Measurements from ENCODE around the gene NAALADL2.
"Not testable (repeated sequence)": the region's sequence is repeated elsewhere in the genome, so short reads cannot be mapped to it uniquely, and the experiment has no call there.

NAALADL2 gene

DNA sequence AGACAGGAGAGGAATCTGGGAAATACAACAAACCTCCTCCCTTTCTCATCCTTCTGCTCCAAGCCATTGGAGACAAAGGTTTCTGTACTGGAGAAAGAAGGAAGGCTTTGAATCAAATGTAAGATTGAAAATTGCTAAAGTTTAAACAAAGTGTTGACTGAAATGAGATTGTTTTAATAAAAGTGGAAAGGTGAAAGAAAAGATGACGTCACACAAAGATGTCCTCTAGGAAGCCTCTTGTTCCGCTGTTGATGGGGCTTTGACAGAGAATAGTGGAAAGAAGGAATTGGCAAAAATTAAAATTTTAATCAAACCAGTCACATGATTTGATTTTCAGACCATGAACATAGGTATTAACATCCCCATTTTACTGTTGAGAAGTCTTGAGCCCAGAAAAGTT is 967.6 kb downstream of the NAALADL2 start:
- Histone ChIP-seq H4K20me1 (ENCODE audit: insufficient read depth) (no peaks in the 10 kb centered on the region), H3K4me3 (IDR thresholded peaks at IDR 0.05; ENCODE audit: insufficient read depth, low read depth, low read length) (no peak overlapping the region), H3K36me3 (ENCODE audit: insufficient read depth) (no peaks in the 10 kb centered on the region), H3K4me1 (ENCODE audit: low read depth, poor library complexity, severe bottlenecking) (no peaks in the 10 kb centered on the region), H2AFZ (ENCODE audit: low read depth) (no peak overlapping the region), H3K9ac (no peak overlapping the region), H3K27me3 (ENCODE audit: insufficient read depth, low read depth) (no peaks in the 10 kb centered on the region), H3K4me2 (no peak overlapping the region), H3K27ac (no peak overlapping the region), H3K79me2 (ENCODE audit: insufficient read depth, low read depth) (no peaks in the 10 kb centered on the region)
- TF ChIP-seq, protein P1, sequence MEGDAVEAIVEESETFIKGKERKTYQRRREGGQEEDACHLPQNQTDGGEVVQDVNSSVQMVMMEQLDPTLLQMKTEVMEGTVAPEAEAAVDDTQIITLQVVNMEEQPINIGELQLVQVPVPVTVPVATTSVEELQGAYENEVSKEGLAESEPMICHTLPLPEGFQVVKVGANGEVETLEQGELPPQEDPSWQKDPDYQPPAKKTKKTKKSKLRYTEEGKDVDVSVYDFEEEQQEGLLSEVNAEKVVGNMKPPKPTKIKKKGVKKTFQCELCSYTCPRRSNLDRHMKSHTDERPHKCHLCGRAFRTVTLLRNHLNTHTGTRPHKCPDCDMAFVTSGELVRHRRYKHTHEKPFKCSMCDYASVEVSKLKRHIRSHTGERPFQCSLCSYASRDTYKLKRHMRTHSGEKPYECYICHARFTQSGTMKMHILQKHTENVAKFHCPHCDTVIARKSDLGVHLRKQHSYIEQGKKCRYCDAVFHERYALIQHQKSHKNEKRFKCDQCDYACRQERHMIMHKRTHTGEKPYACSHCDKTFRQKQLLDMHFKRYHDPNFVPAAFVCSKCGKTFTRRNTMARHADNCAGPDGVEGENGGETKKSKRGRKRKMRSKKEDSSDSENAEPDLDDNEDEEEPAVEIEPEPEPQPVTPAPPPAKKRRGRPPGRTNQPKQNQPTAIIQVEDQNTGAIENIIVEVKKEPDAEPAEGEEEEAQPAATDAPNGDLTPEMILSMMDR (conservative IDR thresholded peaks at IDR 0.05; ENCODE audit: low read depth, low read length): no peak

DNA sequence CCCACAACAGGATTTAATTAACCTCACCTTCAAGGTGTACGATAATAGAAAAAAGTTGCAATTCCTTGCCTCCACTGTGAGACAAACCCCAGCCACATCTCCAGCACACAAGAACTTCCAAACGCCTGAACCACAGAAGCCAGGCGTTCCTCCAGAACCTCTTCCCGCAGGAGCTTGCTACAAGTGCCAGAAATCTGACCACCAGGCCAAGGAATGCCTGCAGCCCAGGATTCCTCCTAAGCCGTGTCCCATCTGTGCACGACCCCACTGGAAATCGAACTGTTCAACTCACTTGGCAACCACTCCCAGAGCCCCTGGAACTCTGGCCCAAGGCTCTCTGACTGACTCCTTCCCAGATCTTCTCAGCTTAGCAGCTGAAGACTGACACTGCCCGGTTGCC is 970.7 kb downstream of the NAALADL2 start:
- not testable (repeated sequence) for H3K27ac ChIP-seq; H3K4me3 ChIP-seq (IDR thresholded peaks at IDR 0.05; ENCODE audit: insufficient read depth, low read depth, low read length); H3K27me3 ChIP-seq (ENCODE audit: insufficient read depth, low read depth); H4K20me1 ChIP-seq (ENCODE audit: insufficient read depth); H3K36me3 ChIP-seq (ENCODE audit: insufficient read depth); H3K4me1 ChIP-seq (ENCODE audit: low read depth, poor library complexity, severe bottlenecking); H3K79me2 ChIP-seq (ENCODE audit: insufficient read depth, low read depth); H2AFZ ChIP-seq (ENCODE audit: low read depth); H3K9ac ChIP-seq; H3K4me2 ChIP-seq

DNA sequence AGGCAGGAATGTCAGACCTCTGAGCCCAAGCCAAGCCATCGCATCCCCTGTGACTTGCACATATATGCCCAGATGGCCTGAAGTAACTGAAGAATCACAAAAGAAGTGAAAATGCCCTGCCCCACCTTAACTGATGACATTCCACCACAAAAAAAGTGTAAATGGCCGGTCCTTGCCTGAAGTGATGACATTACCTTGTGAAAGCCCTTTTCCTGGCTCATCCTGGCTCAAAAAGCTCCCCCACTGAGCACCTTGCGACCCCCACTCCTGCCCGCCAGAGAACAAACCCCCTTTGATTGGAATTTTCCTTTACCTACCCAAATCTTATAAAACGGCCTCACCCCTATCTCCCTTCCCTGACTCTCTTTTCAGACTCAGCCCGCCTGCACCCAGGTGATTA is 976.6 kb downstream of the NAALADL2 start:
- not testable (repeated sequence) for H3K27me3 ChIP-seq (ENCODE audit: insufficient read depth, low read depth); H2AFZ ChIP-seq (ENCODE audit: low read depth); H3K4me3 ChIP-seq (IDR thresholded peaks at IDR 0.05; ENCODE audit: insufficient read depth, low read depth, low read length); H3K79me2 ChIP-seq (ENCODE audit: insufficient read depth, low read depth); H3K4me1 ChIP-seq (ENCODE audit: low read depth, poor library complexity, severe bottlenecking); H3K36me3 ChIP-seq (ENCODE audit: insufficient read depth); H4K20me1 ChIP-seq (ENCODE audit: insufficient read depth); H3K9ac ChIP-seq; H3K27ac ChIP-seq; H3K4me2 ChIP-seq

DNA sequence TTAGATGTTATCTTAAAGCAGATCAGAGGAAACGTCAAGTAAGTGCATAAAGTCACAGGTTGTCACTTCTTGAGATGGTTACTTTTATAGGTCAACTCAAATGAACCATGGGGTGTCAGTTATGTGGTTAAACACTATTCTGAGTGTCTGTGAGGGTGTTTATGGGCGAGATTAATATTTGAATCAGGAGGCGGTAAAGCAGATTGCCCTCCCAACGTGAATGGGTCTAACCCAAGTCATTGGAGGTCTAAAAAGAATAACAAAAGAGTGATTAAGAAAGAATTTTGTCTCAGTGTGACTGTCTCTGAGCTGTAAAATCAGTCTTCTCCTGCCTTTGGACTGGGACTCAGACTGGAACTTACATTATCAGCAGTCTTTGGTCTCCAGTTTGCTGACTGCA is 977.5 kb downstream of the NAALADL2 start:
- Histone ChIP-seq H4K20me1 (ENCODE audit: insufficient read depth) (no peaks in the 10 kb centered on the region), H3K27me3 (ENCODE audit: insufficient read depth, low read depth) (no peaks in the 10 kb centered on the region), H3K4me1 (ENCODE audit: low read depth, poor library complexity, severe bottlenecking) (no peaks in the 10 kb centered on the region), H3K4me3 (IDR thresholded peaks at IDR 0.05; ENCODE audit: insufficient read depth, low read depth, low read length) (no peak overlapping the region), H3K4me2 (no peak overlapping the region), H3K36me3 (ENCODE audit: insufficient read depth) (no peaks in the 10 kb centered on the region), H3K79me2 (ENCODE audit: insufficient read depth, low read depth) (no peaks in the 10 kb centered on the region), H3K9ac (no peak overlapping the region), H3K27ac (no peak overlapping the region), H2AFZ (ENCODE audit: low read depth) (no peak overlapping the region)
- TF ChIP-seq, protein P1 (conservative IDR thresholded peaks at IDR 0.05; ENCODE audit: low read depth, low read length): no peak

DNA sequence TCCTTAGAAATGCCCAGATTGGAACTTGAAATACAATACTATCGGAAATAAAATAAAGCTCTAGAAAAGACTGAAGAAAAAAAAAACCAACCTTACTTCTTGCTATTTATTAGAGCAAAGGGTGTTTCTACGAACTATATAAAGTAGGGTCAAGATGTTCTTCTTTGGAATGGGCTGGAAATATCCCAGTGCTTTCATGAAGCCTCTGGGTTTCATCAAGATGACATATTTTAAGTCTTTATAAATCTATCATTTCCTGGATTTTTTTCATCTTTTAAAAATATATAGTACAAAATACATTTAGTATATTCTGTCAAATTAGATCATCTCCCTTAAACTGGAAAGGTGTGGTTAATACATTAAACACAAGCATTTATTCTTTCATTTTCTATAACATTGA is 978.8 kb downstream of the NAALADL2 start:
- H3K79me2 ChIP-seq (ENCODE audit: insufficient read depth, low read depth): no peaks in the 10 kb centered on the region
- TF ChIP-seq, protein P1 (conservative IDR thresholded peaks at IDR 0.05; ENCODE audit: low read depth, low read length): no peak
- H3K4me2 ChIP-seq: no peak overlapping the region
- H3K9ac ChIP-seq: no peak overlapping the region
- H3K27ac ChIP-seq: no peak overlapping the region
- H3K27me3 ChIP-seq (ENCODE audit: insufficient read depth, low read depth): no peaks in the 10 kb centered on the region
- no peaks in the 10 kb centered on the region for H3K4me1 ChIP-seq (ENCODE audit: low read depth, poor library complexity, severe bottlenecking)
- no peak overlapping the region for H2AFZ ChIP-seq (ENCODE audit: low read depth)
- no peak overlapping the region for H3K4me3 ChIP-seq (IDR thresholded peaks at IDR 0.05; ENCODE audit: insufficient read depth, low read depth, low read length)
- H3K36me3 ChIP-seq (ENCODE audit: insufficient read depth): no peaks in the 10 kb centered on the region
- no peaks in the 10 kb centered on the region for H4K20me1 ChIP-seq (ENCODE audit: insufficient read depth)
